Measurements from ENCODE around the gene CPSF3. TPM values are rescaled to one million over a fixed set of nuclear protein-coding genes. Genes with fewer than 3 reads are reported as not detected.

CPSF3 gene
- total RNA-seq, 1 experiment from 2014 or later, result 68.5 TPM

DNA sequence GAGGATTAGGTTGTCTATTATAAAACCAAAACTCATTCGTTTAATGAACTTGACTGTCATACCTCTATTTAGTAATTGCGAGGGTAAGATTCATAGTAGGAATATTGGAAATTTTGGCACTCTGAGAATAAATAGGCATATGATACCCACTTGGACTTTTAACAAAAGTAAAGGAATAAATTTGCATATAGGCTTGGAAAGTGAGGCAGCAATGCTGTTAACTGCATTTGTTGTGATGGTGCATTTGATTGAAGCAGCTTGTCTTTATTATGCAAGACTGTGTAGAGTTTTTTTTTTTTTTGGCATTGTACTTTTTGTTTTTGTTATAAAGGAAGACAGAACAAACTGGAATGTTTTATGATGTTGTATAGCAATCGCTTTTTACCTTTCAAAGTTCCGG is 19.0 kb upstream of the CPSF3 start:
- ATAC-seq (no peak), DNase-seq (ENCODE audit: low read depth, low spot score) (no peak)
- H3K27me3 ChIP-seq (ENCODE audit: insufficient read depth, low read length), result no peaks in the 10 kb centered on the region
- no peaks in the 10 kb centered on the region for H3K4me1 ChIP-seq (ENCODE audit: control insufficient read depth in 1 of 2, insufficient read depth in 2 of 2, low read length in 2 of 2)
- intact Hi-C loops (cut with micrococcal nuclease), result no loop called here
- H3K4me3 ChIP-seq (replicated peaks in 1 of 2; ENCODE audit: low read depth in 1 of 2, low read length in 2 of 2), result no peak overlapping the region
- H3K9me2 ChIP-seq (ENCODE audit: insufficient read depth), result no peaks in the 10 kb centered on the region
- H3K36me3 ChIP-seq (ENCODE audit: control insufficient read depth in 1 of 2, insufficient read depth in 2 of 2, low read length in 2 of 2), result peaks cover 6 to 8% of the 10 kb centered on the region in 2 experiments; a peak in 2 of 4 replicates
- no peak overlapping the region for H3K27ac ChIP-seq (ENCODE audit: low read depth, low read length)
- RAD21 ChIA-PET (ENCODE audit: low non-redundant PET in 1 of 2, low total read pairs in 2 of 2, uncharacterized antibody in 2 of 2, unreplicated experiment in 2 of 2), result no interaction called here
- H3K4me2 ChIP-seq (ENCODE audit: low read length), result no peak overlapping the region
- BruUV-seq (replicated peaks), result no TSS peak
- no peaks in the 10 kb centered on the region for H3K9me3 ChIP-seq (ENCODE audit: control insufficient read depth in 1 of 2, insufficient read depth in 1 of 2, low read depth in 1 of 2, low read length in 2 of 2)
- H4K20me1 ChIP-seq (ENCODE audit: insufficient read depth), result no peaks in the 10 kb centered on the region
- H3K79me2 ChIP-seq (ENCODE audit: insufficient read depth, low read length), result no peaks in the 10 kb centered on the region
- CTCF ChIA-PET, result no interaction called here
- TF ChIP-seq CBX3 (IDR thresholded peaks at IDR 0.05; ENCODE audit: low read depth), result no peak
- H3K9ac ChIP-seq (ENCODE audit: low read length), result no peak overlapping the region
- POLR2A ChIA-PET, result no interaction called here
- no peak overlapping the region for H2AFZ ChIP-seq (ENCODE audit: low read depth, low read length, poor library complexity, severe bottlenecking)

DNA sequence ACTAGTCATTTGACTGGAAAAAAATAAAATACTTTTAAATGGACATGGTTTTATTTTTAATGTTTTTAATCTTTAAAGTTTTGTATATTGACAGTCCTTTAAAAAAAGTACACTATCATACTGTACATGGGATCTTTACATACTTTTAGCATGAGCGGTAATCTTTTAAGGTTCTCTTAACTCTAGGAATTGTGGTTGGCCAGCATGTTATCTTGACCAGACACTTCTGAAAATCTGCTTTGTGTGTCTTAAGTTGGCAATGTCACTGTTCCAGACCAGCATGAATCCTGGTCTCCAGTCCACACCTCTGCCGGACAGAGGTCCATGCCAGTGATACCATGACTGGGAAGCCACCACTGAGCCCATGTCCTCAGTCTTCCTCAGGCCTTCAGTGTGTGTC is 17.8 kb upstream of the CPSF3 start:
- ChIA-PET RAD21 (ENCODE audit: low non-redundant PET in 1 of 2, low total read pairs in 2 of 2, uncharacterized antibody in 2 of 2, unreplicated experiment in 2 of 2) (no interaction called here), POLR2A (no interaction called here), CTCF (no interaction called here)
- no peaks in the 10 kb centered on the region for H3K79me2 ChIP-seq (ENCODE audit: insufficient read depth, low read length)
- H3K9me3 ChIP-seq (ENCODE audit: control insufficient read depth in 1 of 2, insufficient read depth in 1 of 2, low read depth in 1 of 2, low read length in 2 of 2), result no peaks in the 10 kb centered on the region
- ATAC-seq (no peak), DNase-seq (ENCODE audit: low read depth, low spot score) (no peak)
- H3K27ac ChIP-seq (ENCODE audit: low read depth, low read length), result no peak overlapping the region
- TF ChIP-seq CBX3 (IDR thresholded peaks at IDR 0.05; ENCODE audit: low read depth) (no peak), ZFX (IDR thresholded peaks at IDR 0.05) (no peak), YY1 (IDR thresholded peaks at IDR 0.05; ENCODE audit: extremely low read depth, insufficient replicate concordance, low read depth, low read length) (no peak), POLR2A (IDR thresholded peaks at IDR 0.05; ENCODE audit: borderline replicate concordance, extremely low read depth, insufficient read depth, insufficient read length) (no peak), EGR1 (IDR thresholded peaks at IDR 0.05; ENCODE audit: low read depth) (no peak)
- TF ChIP-seq, protein P1, sequence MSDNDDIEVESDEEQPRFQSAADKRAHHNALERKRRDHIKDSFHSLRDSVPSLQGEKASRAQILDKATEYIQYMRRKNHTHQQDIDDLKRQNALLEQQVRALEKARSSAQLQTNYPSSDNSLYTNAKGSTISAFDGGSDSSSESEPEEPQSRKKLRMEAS (IDR thresholded peaks at IDR 0.05), result no peak
- intact Hi-C loops (cut with micrococcal nuclease), result no loop called here
- no TSS peak for BruUV-seq (replicated peaks)
- no peaks in the 10 kb centered on the region for H3K4me1 ChIP-seq (ENCODE audit: control insufficient read depth in 1 of 2, insufficient read depth in 2 of 2, low read length in 2 of 2)
- no peak overlapping the region for H2AFZ ChIP-seq (ENCODE audit: low read depth, low read length, poor library complexity, severe bottlenecking)
- H3K9ac ChIP-seq (ENCODE audit: low read length), result no peak overlapping the region
- H4K20me1 ChIP-seq (ENCODE audit: insufficient read depth), result no peaks in the 10 kb centered on the region
- H3K4me2 ChIP-seq (ENCODE audit: low read length), result no peak overlapping the region
- no peak overlapping the region for H3K4me3 ChIP-seq (replicated peaks in 1 of 2; ENCODE audit: low read depth in 1 of 2, low read length in 2 of 2)
- H3K36me3 ChIP-seq (ENCODE audit: control insufficient read depth in 1 of 2, insufficient read depth in 2 of 2, low read length in 2 of 2), result peaks cover 6 to 8% of the 10 kb centered on the region in 2 experiments; a peak in 2 of 4 replicates
- no peaks in the 10 kb centered on the region for H3K9me2 ChIP-seq (ENCODE audit: insufficient read depth)
- no peaks in the 10 kb centered on the region for H3K27me3 ChIP-seq (ENCODE audit: insufficient read depth, low read length)

Data from HCT116 (cell line).